ENCODE results near the gene TSPAN4.

GRCh38 chr11:848380-848931, 5.8 kb downstream of the TSPAN4 start:
- TF ChIP-seq JUN (IDR thresholded peaks at IDR 0.05; ENCODE audit: borderline replicate concordance, low read depth, low read length) (no peak), JUN (CRISPR knock-in tag; IDR thresholded peaks at IDR 0.05; ENCODE audit: borderline replicate concordance) (no peak), RAD21 (CRISPR knock-in tag; conservative IDR thresholded peaks at IDR 0.05 in 1 of 2, IDR thresholded peaks at IDR 0.05 in 1 of 2) (peak; percentile 32 to 70; a peak in 3 of 4 replicates), SIN3A (IDR thresholded peaks at IDR 0.05; ENCODE audit: borderline replicate concordance in 2 of 2, control insufficient read depth in 1 of 2, low read depth in 2 of 2, low read length in 2 of 2) (no peak), ILK (tag; IDR thresholded peaks at IDR 0.05; ENCODE audit: borderline replicate concordance, low read depth) (no peak), BCL6 (CRISPR knock-in tag; IDR thresholded peaks at IDR 0.05) (no peak), E2F5 (CRISPR knock-in tag; IDR thresholded peaks at IDR 0.05) (no peak), CHD2 (IDR thresholded peaks at IDR 0.05; ENCODE audit: low read depth, low read length) (no peak), ZNF282 (CRISPR knock-in tag; IDR thresholded peaks at IDR 0.05) (no peak), RNF2 (IDR thresholded peaks at IDR 0.05) (no peak)
- TF ChIP-seq, protein P1, sequence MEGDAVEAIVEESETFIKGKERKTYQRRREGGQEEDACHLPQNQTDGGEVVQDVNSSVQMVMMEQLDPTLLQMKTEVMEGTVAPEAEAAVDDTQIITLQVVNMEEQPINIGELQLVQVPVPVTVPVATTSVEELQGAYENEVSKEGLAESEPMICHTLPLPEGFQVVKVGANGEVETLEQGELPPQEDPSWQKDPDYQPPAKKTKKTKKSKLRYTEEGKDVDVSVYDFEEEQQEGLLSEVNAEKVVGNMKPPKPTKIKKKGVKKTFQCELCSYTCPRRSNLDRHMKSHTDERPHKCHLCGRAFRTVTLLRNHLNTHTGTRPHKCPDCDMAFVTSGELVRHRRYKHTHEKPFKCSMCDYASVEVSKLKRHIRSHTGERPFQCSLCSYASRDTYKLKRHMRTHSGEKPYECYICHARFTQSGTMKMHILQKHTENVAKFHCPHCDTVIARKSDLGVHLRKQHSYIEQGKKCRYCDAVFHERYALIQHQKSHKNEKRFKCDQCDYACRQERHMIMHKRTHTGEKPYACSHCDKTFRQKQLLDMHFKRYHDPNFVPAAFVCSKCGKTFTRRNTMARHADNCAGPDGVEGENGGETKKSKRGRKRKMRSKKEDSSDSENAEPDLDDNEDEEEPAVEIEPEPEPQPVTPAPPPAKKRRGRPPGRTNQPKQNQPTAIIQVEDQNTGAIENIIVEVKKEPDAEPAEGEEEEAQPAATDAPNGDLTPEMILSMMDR (IDR thresholded peaks at IDR 0.05 in 2 of 3, conservative IDR thresholded peaks at IDR 0.05 in 1 of 3; ENCODE audit: insufficient read depth in 2 of 3, low read depth in 1 of 3, low read length in 3 of 3): peak; percentile 80 to 81 (median 80)

All from K562 (cell line).